NAMALWA (cell line): ENCODE data around the gene PRSS23.
"Not testable (repeated sequence)": the region's sequence is repeated elsewhere in the genome, so short reads cannot be mapped to it uniquely, and the experiment has no call there.

Experiments used
- DNase-seq: peaks from one replicate; pipeline ENCODE4 v3.0.0-alpha.2; 2015; ENCODE audit warnings: low spot score

The PRSS23 gene

GRCh38 chr11:86814775-86815174 lies 14.4 kb downstream of the PRSS23 start:
- no peak for DNase-seq

GRCh38 chr11:86815726-86816125 lies 15.4 kb downstream of the PRSS23 start:
- DNase-seq = no peak

GRCh38 chr11:86816251-86816726 lies 15.9 kb downstream of the PRSS23 start:
- DNase-seq = no peak

- peak; percentile 71 for DNase-seq
Measured at GRCh38 chr11:86818462-86819192, 18.3 kb downstream of the PRSS23 start.

GRCh38 chr11:86824139-86824538 lies 23.8 kb downstream of the PRSS23 start:
- DNase-seq = not testable (repeated sequence)

- not testable (repeated sequence) for DNase-seq
Measured at GRCh38 chr11:86834376-86834775, 34.0 kb downstream of the PRSS23 start.

GRCh38 chr11:86844762-86845508 lies 44.6 kb downstream of the PRSS23 start:
- DNase-seq = not testable (repeated sequence)

- DNase-seq = no peak
Measured at GRCh38 chr11:86848132-86848531, 47.8 kb downstream of the PRSS23 start.

- DNase-seq = no peak
Measured at GRCh38 chr11:86849679-86850078, 49.3 kb downstream of the PRSS23 start.
